Measurements from ENCODE around the gene ZMAT5. TPM values are rescaled to one million over a fixed set of nuclear protein-coding genes. Genes with fewer than 3 reads are reported as not detected.

ZMAT5 gene
- total RNA-seq, 4 donors from 2014 or later = 17.2 to 30.1 (median 21.8) TPM

DNA sequence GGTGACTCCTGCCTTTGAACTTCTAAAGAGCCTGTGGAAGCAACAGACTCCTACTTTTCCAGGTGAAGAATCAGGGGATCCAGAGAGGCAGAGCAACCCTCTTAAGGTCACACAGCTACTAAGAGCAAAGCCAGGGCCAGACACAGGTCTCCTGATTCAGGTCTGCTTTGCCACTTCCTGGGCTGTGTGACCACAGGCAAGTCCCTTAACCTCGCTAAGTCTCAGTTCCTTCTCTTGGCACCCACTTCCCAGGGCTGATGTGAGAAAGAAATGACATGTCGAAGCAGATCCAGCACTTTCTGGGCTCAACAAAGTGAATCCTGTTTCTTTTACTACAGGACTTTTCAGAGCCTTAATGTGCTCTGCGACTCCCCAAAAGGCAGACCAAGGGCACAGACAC lies 30.5 kb upstream of the ZMAT5 start:
- WGBS, 2 donors = 73 to 88% methylated on average over 3 of the region's 3 CpGs

DNA sequence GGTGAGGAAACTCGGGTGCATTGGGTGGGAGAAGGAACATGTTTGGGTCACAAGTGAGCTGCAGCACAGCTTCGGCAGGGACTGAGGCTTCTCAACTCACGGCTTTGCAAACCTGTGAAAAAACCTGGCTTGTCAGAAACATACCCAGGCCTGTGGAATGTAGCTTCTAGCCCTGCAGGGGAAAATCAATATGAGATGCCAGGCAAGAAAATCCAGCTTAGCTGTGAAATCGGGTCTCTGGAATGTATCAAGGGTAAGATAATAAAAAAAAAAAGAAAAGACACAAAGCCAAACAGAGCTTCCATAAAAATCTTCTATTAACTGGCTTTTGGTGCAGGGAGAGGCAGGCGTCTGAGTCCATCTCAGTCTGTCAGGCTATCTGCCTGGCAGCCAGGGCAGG lies 28.9 kb upstream of the ZMAT5 start:
- TF ChIP-seq, protein P1, sequence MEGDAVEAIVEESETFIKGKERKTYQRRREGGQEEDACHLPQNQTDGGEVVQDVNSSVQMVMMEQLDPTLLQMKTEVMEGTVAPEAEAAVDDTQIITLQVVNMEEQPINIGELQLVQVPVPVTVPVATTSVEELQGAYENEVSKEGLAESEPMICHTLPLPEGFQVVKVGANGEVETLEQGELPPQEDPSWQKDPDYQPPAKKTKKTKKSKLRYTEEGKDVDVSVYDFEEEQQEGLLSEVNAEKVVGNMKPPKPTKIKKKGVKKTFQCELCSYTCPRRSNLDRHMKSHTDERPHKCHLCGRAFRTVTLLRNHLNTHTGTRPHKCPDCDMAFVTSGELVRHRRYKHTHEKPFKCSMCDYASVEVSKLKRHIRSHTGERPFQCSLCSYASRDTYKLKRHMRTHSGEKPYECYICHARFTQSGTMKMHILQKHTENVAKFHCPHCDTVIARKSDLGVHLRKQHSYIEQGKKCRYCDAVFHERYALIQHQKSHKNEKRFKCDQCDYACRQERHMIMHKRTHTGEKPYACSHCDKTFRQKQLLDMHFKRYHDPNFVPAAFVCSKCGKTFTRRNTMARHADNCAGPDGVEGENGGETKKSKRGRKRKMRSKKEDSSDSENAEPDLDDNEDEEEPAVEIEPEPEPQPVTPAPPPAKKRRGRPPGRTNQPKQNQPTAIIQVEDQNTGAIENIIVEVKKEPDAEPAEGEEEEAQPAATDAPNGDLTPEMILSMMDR (IDR thresholded peaks at IDR 0.05) = no peak
- TF ChIP-seq POLR2A (IDR thresholded peaks at IDR 0.05) = no peak
- intact Hi-C loops (cut with DNase I; ENCODE audit: low total_unique reads) = no loop called here
- no peak overlapping the region for H3K4me3 ChIP-seq (ENCODE audit: low read depth, poor library complexity, severe bottlenecking)
- 72 to 78% methylated on average over 5 of the region's 5 CpGs for WGBS, 2 donors
- DNase-seq (ENCODE audit: low spot score in 2 of 2) = no peak

More for the DNA sequence above, 30.5 kb upstream of the ZMAT5 start:
- intact Hi-C loops (cut with DNase I; ENCODE audit: low total_unique reads) = no loop called here
- DNase-seq (ENCODE audit: low spot score in 2 of 2) = no peak
- H3K4me3 ChIP-seq (ENCODE audit: low read depth, poor library complexity, severe bottlenecking) = no peak overlapping the region
- TF ChIP-seq, protein P1 (IDR thresholded peaks at IDR 0.05) = no peak
- TF ChIP-seq POLR2A (IDR thresholded peaks at IDR 0.05) = no peak

DNA sequence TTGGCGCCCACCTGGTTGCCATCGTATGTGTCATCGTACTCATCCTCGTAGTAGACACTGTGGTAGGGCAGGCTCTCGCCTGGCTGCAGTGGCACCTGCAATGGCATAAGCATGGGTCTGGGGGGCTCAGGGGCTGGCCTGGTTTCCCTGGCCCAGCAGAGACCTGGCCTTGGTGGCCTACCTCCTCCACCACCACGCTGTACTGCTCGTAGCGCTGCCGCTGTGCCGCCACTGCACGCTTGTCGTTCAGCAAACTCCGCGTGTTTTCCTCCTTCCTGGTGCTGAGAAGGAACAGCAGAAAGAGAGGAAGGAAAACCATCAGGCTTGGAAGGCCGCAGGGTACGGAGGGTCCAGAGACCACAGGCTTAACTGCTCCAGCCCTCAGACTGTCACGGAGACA lies 26.6 kb upstream of the ZMAT5 start:
- no peak for DNase-seq (ENCODE audit: low spot score in 2 of 2)
- 98% methylated on average over 17 of the region's 17 CpGs for WGBS, 2 donors
- TF ChIP-seq, protein P1 (IDR thresholded peaks at IDR 0.05) = no peak
- no peak for TF ChIP-seq POLR2A (IDR thresholded peaks at IDR 0.05)

DNA sequence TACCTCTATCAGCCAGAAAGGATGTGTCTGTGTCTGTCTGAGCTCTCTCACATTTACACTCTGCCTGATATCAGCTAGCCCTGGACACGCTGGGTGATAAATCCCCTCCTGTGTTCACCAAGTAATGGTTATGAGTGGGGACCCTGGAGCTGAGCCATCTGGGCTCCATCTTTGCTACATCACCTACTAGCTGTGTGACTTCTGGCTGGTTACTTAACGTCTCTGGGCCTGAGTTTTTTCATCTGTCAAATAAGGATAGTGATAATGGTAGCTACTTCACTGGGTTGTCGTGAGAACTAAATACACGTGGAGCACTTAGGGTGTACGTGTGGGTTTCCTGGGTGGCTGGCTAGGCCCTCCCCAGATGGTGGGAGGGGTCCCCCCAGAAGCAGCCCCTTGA lies 23.3 kb upstream of the ZMAT5 start:
- no peak for TF ChIP-seq POLR2A (IDR thresholded peaks at IDR 0.05)
- TF ChIP-seq, protein P1 (IDR thresholded peaks at IDR 0.05) = no peak
- no peak for DNase-seq (ENCODE audit: low spot score in 2 of 2)
- intact Hi-C loops (cut with DNase I; ENCODE audit: low total_unique reads) = no loop called here
- WGBS, 2 donors = 90 to 96% methylated on average over 5 of the region's 5 CpGs
- no peak overlapping the region for H3K4me3 ChIP-seq (ENCODE audit: low read depth, poor library complexity, severe bottlenecking)

More for the DNA sequence above, 26.6 kb upstream of the ZMAT5 start:
- no peak overlapping the region for H3K4me3 ChIP-seq (ENCODE audit: low read depth, poor library complexity, severe bottlenecking)
- intact Hi-C loops (cut with DNase I; ENCODE audit: low total_unique reads) = no loop called here

DNA sequence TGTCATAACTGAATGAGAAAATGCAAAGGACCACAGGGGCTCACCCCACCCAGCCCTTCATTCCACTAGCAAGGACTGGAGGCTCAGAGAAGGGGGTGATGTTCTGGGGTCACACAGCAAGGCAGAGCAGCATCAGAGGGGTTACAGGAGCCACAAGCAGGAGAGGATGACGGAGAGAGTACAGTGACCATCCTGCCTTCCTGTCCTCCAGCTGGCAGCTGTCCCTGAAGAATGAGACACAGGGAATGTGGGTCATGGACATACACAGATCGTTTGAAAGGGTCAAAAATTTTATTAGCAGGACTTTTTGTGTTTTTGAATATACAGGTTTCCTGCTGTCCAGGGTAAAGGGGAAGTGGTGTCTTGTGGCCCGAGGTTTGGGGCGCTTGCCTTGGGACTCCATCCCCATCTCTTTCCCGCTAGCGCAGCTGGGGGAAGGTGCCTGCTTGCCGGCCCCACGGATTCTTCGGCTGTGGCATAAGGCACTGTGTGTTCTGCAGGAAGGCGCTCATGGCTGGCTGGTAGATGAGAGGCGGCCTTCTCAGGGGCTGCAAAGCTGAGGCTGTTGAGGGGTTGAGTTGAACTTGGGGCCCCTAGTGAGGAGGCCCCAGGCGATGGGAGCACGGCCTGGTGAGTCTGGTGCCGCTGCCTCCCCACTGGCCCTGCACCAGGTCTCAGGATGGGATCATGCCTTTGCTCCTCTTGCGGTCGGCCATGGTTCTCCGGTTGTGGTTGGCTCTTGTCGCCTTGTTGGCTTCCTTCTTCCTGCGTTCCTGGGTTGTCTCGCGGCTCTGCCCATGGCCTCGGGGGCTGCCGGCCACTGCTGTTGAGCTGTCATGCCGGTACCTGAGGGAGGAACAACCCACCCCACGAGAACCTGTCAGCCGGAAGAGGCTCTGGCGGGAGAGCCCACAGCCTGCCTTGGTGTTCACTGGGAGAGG lies 21.8 kb upstream of the ZMAT5 start:
- DNase-seq (ENCODE audit: low spot score in 2 of 2) = no peak
- WGBS, 2 donors = 84 to 91% methylated on average over 25 to 27 of the region's 27 CpGs
- H3K4me3 ChIP-seq (ENCODE audit: low read depth, poor library complexity, severe bottlenecking) = no peak overlapping the region
- intact Hi-C loops (cut with DNase I; ENCODE audit: low total_unique reads) = no loop called here
- no peak for TF ChIP-seq POLR2A (IDR thresholded peaks at IDR 0.05)
- TF ChIP-seq, protein P1 (IDR thresholded peaks at IDR 0.05) = no peak
